GM13977 (cell line): Measurements from ENCODE around the gene CA12.

Experiments
- DNase-seq: peaks from one replicate; pipeline ENCODE4 v3.0.0; 2012; ENCODE audit warnings: low spot score
- in situ Hi-C: fragments of 300-500 bp; cut with MboI; formaldehyde crosslinking; loops from one replicate; pipeline ENCODE4 v1.12.0; 2022; ENCODE audit warnings: low sequenced_read_pairs, low pct_unique_long_range_greater_than_20kb, mixed read lengths, inconsistent platforms; ENCODE audit not compliant: unreplicated experiment
- TF ChIP-seq, protein P1 (sequence below): IDR thresholded peaks from 2 replicates; pipeline ENCODE4 v1.5.1; 2012; ENCODE audit warnings: mild to moderate bottlenecking, control low read depth; ENCODE audit not compliant: insufficient read depth; ENCODE audit errors: extremely low read depth, missing control alignments

The CA12 gene

DNA sequence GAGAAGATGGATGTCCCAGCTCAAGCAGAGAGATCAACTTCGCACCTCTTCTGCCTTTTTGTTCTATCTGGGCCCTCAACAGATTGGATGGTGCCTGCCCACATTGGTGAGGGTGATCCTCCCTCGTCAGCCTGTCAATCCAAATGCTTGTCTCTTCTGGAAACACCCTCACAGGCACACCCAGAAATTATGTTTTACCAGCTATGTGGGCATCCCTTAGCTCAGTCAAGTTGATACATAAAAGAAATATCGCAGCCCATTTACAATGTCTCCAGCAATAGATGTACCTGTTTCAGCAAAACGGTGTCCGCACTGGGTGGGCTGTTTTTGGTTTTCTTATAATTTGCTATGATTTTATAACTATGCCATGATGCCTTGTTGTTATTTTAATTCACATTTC lies 27.5 kb upstream of the CA12 start:
- no peak for DNase-seq
- TF ChIP-seq, protein P1, sequence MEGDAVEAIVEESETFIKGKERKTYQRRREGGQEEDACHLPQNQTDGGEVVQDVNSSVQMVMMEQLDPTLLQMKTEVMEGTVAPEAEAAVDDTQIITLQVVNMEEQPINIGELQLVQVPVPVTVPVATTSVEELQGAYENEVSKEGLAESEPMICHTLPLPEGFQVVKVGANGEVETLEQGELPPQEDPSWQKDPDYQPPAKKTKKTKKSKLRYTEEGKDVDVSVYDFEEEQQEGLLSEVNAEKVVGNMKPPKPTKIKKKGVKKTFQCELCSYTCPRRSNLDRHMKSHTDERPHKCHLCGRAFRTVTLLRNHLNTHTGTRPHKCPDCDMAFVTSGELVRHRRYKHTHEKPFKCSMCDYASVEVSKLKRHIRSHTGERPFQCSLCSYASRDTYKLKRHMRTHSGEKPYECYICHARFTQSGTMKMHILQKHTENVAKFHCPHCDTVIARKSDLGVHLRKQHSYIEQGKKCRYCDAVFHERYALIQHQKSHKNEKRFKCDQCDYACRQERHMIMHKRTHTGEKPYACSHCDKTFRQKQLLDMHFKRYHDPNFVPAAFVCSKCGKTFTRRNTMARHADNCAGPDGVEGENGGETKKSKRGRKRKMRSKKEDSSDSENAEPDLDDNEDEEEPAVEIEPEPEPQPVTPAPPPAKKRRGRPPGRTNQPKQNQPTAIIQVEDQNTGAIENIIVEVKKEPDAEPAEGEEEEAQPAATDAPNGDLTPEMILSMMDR: no peak
- in situ Hi-C loops: no loop called here

DNA sequence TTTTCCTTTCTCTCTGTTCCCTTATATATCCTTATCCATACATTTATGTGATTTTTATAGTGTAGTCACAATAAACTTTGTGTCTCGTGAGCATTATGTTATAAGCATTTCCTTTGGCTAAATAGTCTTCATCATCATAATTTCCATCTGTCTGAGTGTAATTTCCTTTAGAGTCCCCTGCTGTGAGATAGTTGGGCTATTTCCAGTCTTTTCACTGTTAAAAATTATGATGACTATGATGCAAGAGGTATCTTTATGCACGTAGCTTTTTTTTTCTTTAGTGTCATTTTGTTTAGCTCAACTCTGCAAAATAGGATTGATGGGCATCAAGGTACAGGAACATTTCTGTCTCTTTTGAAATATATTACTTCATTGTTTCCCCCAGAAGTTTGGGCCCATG lies 26.9 kb upstream of the CA12 start:
- no peak for DNase-seq
- TF ChIP-seq, protein P1: no peak
- in situ Hi-C loops: no loop called here

DNA sequence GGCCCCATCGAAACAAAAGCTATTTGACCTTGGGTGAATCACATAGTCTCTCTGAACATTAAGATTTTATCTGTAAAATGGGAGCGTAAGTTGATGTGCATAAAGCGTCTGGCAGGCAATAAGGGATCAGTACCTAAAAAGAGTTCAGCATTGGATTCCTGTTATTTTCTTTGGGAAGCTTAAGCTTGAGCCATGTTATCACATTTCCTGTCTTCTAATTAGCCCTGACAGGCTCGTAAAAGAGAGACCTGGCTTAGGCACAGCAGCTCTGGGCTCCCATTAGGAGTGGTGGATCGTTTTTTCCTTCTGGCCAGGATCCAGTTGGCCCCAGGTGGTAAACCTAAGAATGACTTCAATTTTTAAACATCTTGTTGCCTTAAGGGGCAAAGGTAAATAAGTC lies 26.0 kb upstream of the CA12 start:
- DNase-seq: no peak
- TF ChIP-seq, protein P1: no peak
- in situ Hi-C loops: no loop called here

DNA sequence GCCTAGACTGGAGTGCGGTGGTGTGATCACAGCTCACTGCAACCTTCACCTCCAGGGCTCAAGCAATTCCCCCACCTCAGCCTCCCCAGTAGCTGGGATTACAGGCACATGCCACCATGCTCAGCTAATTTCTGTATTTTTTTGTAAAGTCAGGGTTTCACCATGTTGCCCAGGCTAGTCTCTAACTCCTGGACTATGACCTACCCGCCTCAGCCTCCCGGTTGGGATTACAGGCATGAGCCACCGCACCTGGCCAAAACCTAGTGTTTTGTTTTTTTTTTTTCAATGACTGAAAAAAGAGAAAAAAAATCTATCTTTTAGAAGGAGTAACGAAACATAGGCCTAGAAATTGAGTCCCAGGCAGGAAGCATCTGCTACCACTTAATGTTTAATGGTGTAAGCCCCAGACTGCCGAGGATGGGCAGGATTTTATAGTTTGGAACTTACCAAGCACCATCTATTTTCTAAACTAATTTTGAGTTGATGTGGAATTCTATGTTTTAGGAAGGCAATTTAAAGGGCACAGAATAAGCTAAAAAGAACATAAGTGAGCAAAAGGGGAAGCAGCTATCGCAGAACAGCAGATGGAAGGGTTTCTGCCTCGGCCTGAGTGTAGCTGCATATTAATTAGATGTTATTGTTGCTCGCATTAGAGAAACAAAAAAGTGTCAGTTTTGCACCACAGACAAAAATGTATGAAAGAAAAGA lies 24.2 kb upstream of the CA12 start:
- in situ Hi-C loops: no loop called here
- DNase-seq: no peak
- TF ChIP-seq, protein P1: no peak

DNA sequence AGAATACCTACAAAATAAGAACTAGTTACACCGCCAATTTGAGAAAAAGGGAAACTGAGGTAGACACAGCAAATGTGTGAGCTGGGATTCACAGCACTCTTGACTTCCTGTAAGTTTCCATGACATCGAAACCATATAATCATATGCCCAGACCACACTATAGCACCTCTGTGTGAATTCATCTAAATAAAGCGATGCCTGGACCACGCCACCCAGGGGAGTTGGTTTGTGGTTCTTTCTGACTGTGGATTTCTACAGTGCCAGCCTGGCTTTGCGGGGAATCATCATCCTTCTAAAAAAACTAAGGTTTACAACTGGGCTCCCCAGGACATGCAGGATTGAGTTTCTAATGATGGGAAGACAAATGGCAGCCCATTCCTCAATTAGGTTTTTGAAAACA lies 23.5 kb upstream of the CA12 start:
- no peak for DNase-seq
- TF ChIP-seq, protein P1: no peak
- in situ Hi-C loops: no loop called here

DNA sequence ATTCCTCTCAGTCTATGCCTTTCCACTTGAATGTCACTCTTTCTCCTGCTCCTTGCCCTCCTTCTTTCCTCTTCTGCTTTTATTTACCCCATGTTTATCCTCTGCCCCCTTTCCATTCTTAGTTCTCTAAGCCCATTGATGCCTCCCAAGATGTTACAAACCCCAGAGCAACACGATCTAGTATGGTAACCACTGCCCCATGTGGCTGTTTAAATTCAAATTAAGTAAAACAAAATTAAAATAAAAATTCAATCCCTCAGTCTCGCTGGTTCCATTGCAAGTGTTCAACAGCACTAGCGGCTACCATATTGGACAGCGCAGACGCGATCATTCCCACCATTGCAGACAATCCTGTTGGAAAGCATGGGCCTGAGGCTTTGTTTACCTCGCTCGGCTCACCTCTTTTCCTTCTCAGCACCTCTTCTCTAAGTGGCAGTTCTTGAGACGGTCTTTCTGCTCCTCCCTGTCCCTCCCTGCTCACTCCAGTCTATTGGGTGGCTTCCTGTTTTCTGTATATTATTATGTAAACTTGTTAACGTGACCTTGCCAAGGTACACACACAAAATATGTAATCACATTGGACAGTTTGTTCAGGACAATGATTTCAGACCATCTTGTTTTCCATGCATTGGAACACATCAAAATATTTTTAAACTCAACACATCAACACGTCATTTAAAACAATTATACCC lies 21.8 kb upstream of the CA12 start:
- DNase-seq: no peak
- in situ Hi-C loops: no loop called here
- TF ChIP-seq, protein P1: no peak
